Caco-2 (cell line): Measurements from ENCODE around the gene TMEM209. TPM values are rescaled to one million over a fixed set of nuclear protein-coding genes. Genes with fewer than 3 reads are reported as not detected.

Experiments used
- BruUV-seq: library from RNA; stranded (reverse); fragments of 400-500 nt; replicated peaks from 2 replicates; lab custom pipeline; 2021; lab: Mats Ljungman, UMichigan
- CTCF ChIA-PET: fragments of 300-600 bp; sonication (Branson Sonifier 250); formaldehyde crosslinking; loops from one replicate; lab custom pipeline; 2022; ENCODE audit warnings: antibody characterized with exemption; lab: Charles Lee
- POLR2A ChIA-PET: fragments of 300-600 bp; sonication (Branson Sonifier 250); formaldehyde crosslinking; loops from one replicate; lab custom pipeline; 2022; ENCODE audit warnings: antibody characterized with exemption; lab: Charles Lee
- DNase-seq, 2 experiments: peaks; one replicate each; pipeline versions ENCODE4 v3.0.0 to v3.0.0-alpha.2; 2020 to 2022
- H3K27me3 ChIP-seq: replicated peaks from 2 replicates; pipeline ENCODE4 v1.6.0; 2011; ENCODE audit warnings: low read length; ENCODE audit not compliant: control insufficient read depth, insufficient read depth
- H3K36me3 ChIP-seq: 2 replicates; pipeline ENCODE4 v1.5.1; 2011; ENCODE audit warnings: low read length; ENCODE audit not compliant: control insufficient read depth, insufficient read depth
- H3K4me1 ChIP-seq: fragments of 250-450 bp; sonication (Bioruptor Pico); 2 replicates; pipeline ENCODE4 v1.5.1; 2020; ENCODE audit warnings: mild to moderate bottlenecking
- H3K4me3 ChIP-seq: 2 replicates; pipeline ENCODE4 v1.5.1; 2011; ENCODE audit warnings: low read depth, mild to moderate bottlenecking, control low read depth, low read length
- H3K9me3 ChIP-seq: fragments of 250-450 bp; sonication (Bioruptor Pico); 2 replicates; pipeline ENCODE4 v1.5.1; 2020; ENCODE audit warnings: mild to moderate bottlenecking, moderate library complexity
- H3K27ac Mint-ChIP-seq: one replicate; pipeline ENCODE4 v1.8.0; 2022; ENCODE audit warnings: mixed read lengths; ENCODE audit not compliant: unreplicated experiment
- H3K27me3 Mint-ChIP-seq: one replicate; pipeline ENCODE4 v1.8.0; 2022; ENCODE audit warnings: mixed read lengths; ENCODE audit not compliant: insufficient read depth, unreplicated experiment
- H3K36me3 Mint-ChIP-seq: one replicate; pipeline ENCODE4 v1.8.0; 2022; ENCODE audit warnings: mild to moderate bottlenecking, mixed read lengths; ENCODE audit not compliant: insufficient read depth, unreplicated experiment
- H3K4me1 Mint-ChIP-seq: one replicate; pipeline ENCODE4 v1.8.0; 2022; ENCODE audit warnings: low read depth, mixed read lengths; ENCODE audit not compliant: unreplicated experiment
- H3K4me3 Mint-ChIP-seq: one replicate; pipeline ENCODE4 v1.8.0; 2022; ENCODE audit warnings: mild to moderate bottlenecking, moderate library complexity, mixed read lengths; ENCODE audit not compliant: unreplicated experiment
- H3K9me3 Mint-ChIP-seq: one replicate; pipeline ENCODE4 v1.8.0; 2022; ENCODE audit warnings: mixed read lengths; ENCODE audit not compliant: unreplicated experiment
- CTCF ChIP-seq, 2 experiments: fragments of 200-600 bp in 1 of 2; IDR thresholded peaks; 1 replicate in 1 of 2; 2 replicates in 1 of 2; pipeline versions ENCODE4 v1.5.1 to v1.8.0; 2011 to 2022; ENCODE audit warnings: antibody characterized with exemption in 1 of 2, control low read depth in 1 of 2, inconsistent platforms in 1 of 2, low read depth in 1 of 2, low read length in 1 of 2, mild to moderate bottlenecking in 1 of 2, moderate library complexity in 1 of 2; ENCODE audit not compliant: insufficient read depth in 1 of 2, severe bottlenecking in 1 of 2, unreplicated experiment in 1 of 2
- intact Hi-C: fragments of 100-400 bp; cut with micrococcal nuclease; formaldehyde crosslinking; loops from one replicate; pipeline ENCODE4 v1.10.0; 2022; ENCODE audit not compliant: unreplicated experiment
- total RNA-seq: library from RNA; stranded (reverse); gene quantifications from 2 replicates; pipeline ENCODE4 v1.2.3, GENCODE V29; 2022

The TMEM209 gene
- total RNA-seq, 1 experiment from 2014 or later, result 34.5 TPM

- Histone ChIP-seq H3K36me3 (peaks cover 1% of the 10 kb centered on the region; the same call in 1 of the 2 replicates), H3K27me3 (no peaks in the 10 kb centered on the region), H3K4me3 (no peak overlapping the region), H3K9me3 (no peaks in the 10 kb centered on the region), H3K4me1 (no peaks in the 10 kb centered on the region)
- no peak for DNase-seq
- H3K27ac Mint-ChIP-seq, result no peak overlapping the region
- H3K4me1 Mint-ChIP-seq, result no peaks in the 10 kb centered on the region
- peaks cover 27% of the 10 kb centered on the region for H3K36me3 Mint-ChIP-seq
- no TSS peak for BruUV-seq
- no peaks in the 10 kb centered on the region for H3K9me3 Mint-ChIP-seq
- ChIA-PET POLR2A (no interaction called here), CTCF (no interaction called here)
- TF ChIP-seq CTCF (IDR thresholded peaks at IDR 0.05; ENCODE audit: insufficient read depth in 1 of 2, low read depth in 1 of 2, low read length in 1 of 2, severe bottlenecking in 1 of 2, unreplicated experiment in 1 of 2), result no peak
- H3K27me3 Mint-ChIP-seq, result no peaks in the 10 kb centered on the region
- intact Hi-C loops, result no loop called here
- H3K4me3 Mint-ChIP-seq, result no peak overlapping the region
Measured at GRCh38 chr7:130123501-130123900, 81.7 kb downstream of the TMEM209 start.

- DNase-seq, result no peak
- ChIA-PET POLR2A (no interaction called here), CTCF (no interaction called here)
- intact Hi-C loops, result no loop called here
- no TSS peak for BruUV-seq
- Histone ChIP-seq H3K4me1 (peaks cover 12% of the 10 kb centered on the region), H3K36me3 (0 out of 2 replicates have a peak, but pooled peaks cover 2% of the 10 kb centered on the region), H3K27me3 (no peaks in the 10 kb centered on the region), H3K4me3 (no peak overlapping the region), H3K9me3 (no peaks in the 10 kb centered on the region)
- peaks cover 18% of the 10 kb centered on the region for H3K36me3 Mint-ChIP-seq
- no peaks in the 10 kb centered on the region for H3K27me3 Mint-ChIP-seq
- H3K4me1 Mint-ChIP-seq, result peaks cover 12% of the 10 kb centered on the region
- no peaks in the 10 kb centered on the region for H3K9me3 Mint-ChIP-seq
- no peak for TF ChIP-seq CTCF (IDR thresholded peaks at IDR 0.05; ENCODE audit: insufficient read depth in 1 of 2, low read depth in 1 of 2, low read length in 1 of 2, severe bottlenecking in 1 of 2, unreplicated experiment in 1 of 2)
- H3K27ac Mint-ChIP-seq, result no peak overlapping the region
- H3K4me3 Mint-ChIP-seq, result no peak overlapping the region
Measured at GRCh38 chr7:130118801-130119200, 86.4 kb downstream of the TMEM209 start.

GRCh38 chr7:130118294-130118693, 86.9 kb downstream of the TMEM209 start:
- no TSS peak for BruUV-seq
- intact Hi-C loops, result no loop called here
- TF ChIP-seq CTCF (IDR thresholded peaks at IDR 0.05; ENCODE audit: insufficient read depth in 1 of 2, low read depth in 1 of 2, low read length in 1 of 2, severe bottlenecking in 1 of 2, unreplicated experiment in 1 of 2), result no peak
- no peaks in the 10 kb centered on the region for H3K27me3 ChIP-seq
- 0 out of 2 replicates have a peak, but pooled peaks cover 2% of the 10 kb centered on the region for H3K36me3 ChIP-seq
- Mint-ChIP-seq H3K36me3 (peaks cover 18% of the 10 kb centered on the region), H3K4me3 (no peak overlapping the region), H3K4me1 (peaks cover 15% of the 10 kb centered on the region), H3K27me3 (no peaks in the 10 kb centered on the region), H3K27ac (no peak overlapping the region), H3K9me3 (no peaks in the 10 kb centered on the region)
- no peak for DNase-seq
- CTCF ChIA-PET, result no interaction called here
- no peaks in the 10 kb centered on the region for H3K9me3 ChIP-seq
- peaks cover 17% of the 10 kb centered on the region for H3K4me1 ChIP-seq
- no peak overlapping the region for H3K4me3 ChIP-seq
- POLR2A ChIA-PET, result no interaction called here
